ENCODE measurements around the gene NDRG3. TPM values are rescaled to one million over a fixed set of nuclear protein-coding genes. Genes with fewer than 3 reads are reported as not detected.
"Not testable (repeated sequence)": the region's sequence is repeated elsewhere in the genome, so short reads cannot be mapped to it uniquely, and the experiment has no call there.

The NDRG3 gene
- total RNA-seq, 1 donor from 2014 or later, result 24.7 TPM

DNA sequence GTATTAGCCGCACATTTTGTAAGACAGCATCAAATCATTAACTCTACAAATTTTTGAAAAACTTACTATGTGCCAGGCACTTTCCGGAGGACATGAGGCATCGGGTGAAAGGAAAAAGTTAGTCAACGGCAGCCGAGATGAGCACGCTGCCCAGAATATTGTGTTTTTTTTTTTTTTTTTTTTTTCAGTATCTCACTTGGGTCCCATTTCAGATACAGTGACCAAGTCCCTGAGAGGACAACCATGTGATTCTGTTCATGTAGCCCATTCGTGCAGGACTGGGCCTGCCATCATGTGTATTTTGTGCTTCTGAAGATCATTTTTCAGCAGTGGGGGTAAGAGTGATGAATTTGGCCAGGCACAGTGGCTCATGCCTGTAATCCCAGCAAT, 101.2 kb downstream of the NDRG3 start:
- H3K9me3 Mint-ChIP-seq (ENCODE audit: low read depth), result no peaks in the 10 kb centered on the region
- H3K36me3 Mint-ChIP-seq (ENCODE audit: insufficient read depth), result no peaks in the 10 kb centered on the region
- no peaks in the 10 kb centered on the region for H3K27me3 Mint-ChIP-seq
- DNase-seq (ENCODE audit: low spot score, unreplicated experiment), result no peak
- no peak for TF ChIP-seq CTCF (IDR thresholded peaks at IDR 0.05; ENCODE audit: unreplicated experiment)
- no peak overlapping the region for H3K27ac Mint-ChIP-seq
- H3K4me1 Mint-ChIP-seq (ENCODE audit: low read depth), result peaks cover 13% of the 10 kb centered on the region
- H3K4me3 Mint-ChIP-seq (ENCODE audit: low read depth), result no peak overlapping the region

- no peaks in the 10 kb centered on the region for H3K27me3 Mint-ChIP-seq
- H3K9me3 Mint-ChIP-seq (ENCODE audit: low read depth), result no peaks in the 10 kb centered on the region
- H3K27ac Mint-ChIP-seq, result no peak overlapping the region
- no peaks in the 10 kb centered on the region for H3K36me3 Mint-ChIP-seq (ENCODE audit: insufficient read depth)
- TF ChIP-seq CTCF (IDR thresholded peaks at IDR 0.05; ENCODE audit: unreplicated experiment), result no peak
- peaks cover 13% of the 10 kb centered on the region for H3K4me1 Mint-ChIP-seq (ENCODE audit: low read depth)
- H3K4me3 Mint-ChIP-seq (ENCODE audit: low read depth), result no peak overlapping the region
- no peak for DNase-seq (ENCODE audit: low spot score, unreplicated experiment)
These were observed 101.7 kb downstream of the NDRG3 start for GRCh38 chr20:36644032-36644705.

- no peak for DNase-seq (ENCODE audit: low spot score, unreplicated experiment)
- Mint-ChIP-seq H3K27ac (no peak overlapping the region), H3K4me3 (ENCODE audit: low read depth) (no peak overlapping the region), H3K4me1 (ENCODE audit: low read depth) (peaks cover 8% of the 10 kb centered on the region), H3K9me3 (ENCODE audit: low read depth) (no peaks in the 10 kb centered on the region), H3K36me3 (ENCODE audit: insufficient read depth) (no peaks in the 10 kb centered on the region), H3K27me3 (no peaks in the 10 kb centered on the region)
- no peak for TF ChIP-seq CTCF (IDR thresholded peaks at IDR 0.05; ENCODE audit: unreplicated experiment)
These were observed 103.8 kb downstream of the NDRG3 start for GRCh38 chr20:36642136-36642535.

DNA sequence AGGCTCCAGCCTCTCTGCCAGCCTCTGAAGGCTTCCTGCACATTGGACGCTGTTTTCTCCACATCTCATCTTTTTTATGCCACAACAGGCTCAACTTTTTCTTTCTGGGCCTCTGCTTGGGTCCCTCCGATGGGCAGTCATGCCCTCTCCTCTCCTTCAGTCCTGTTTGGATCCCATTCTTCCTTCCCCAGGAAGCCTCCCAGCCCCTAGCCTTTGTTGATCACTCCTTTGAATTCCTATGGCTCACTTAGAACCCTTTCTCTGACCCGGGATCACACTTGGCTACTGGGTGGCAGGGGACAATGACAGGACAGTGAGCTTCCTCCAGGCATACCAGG, 104.4 kb downstream of the NDRG3 start:
- Mint-ChIP-seq H3K36me3 (ENCODE audit: insufficient read depth) (no peaks in the 10 kb centered on the region), H3K27ac (no peak overlapping the region), H3K4me1 (ENCODE audit: low read depth) (peaks cover 6% of the 10 kb centered on the region), H3K9me3 (ENCODE audit: low read depth) (no peaks in the 10 kb centered on the region), H3K4me3 (ENCODE audit: low read depth) (no peak overlapping the region), H3K27me3 (no peaks in the 10 kb centered on the region)
- DNase-seq (ENCODE audit: low spot score, unreplicated experiment), result no peak
- TF ChIP-seq CTCF (IDR thresholded peaks at IDR 0.05; ENCODE audit: unreplicated experiment), result no peak

GRCh38 chr20:36638876-36639400, 107.0 kb downstream of the NDRG3 start:
- H3K36me3 Mint-ChIP-seq (ENCODE audit: insufficient read depth); H3K4me3 Mint-ChIP-seq (ENCODE audit: low read depth); H3K4me1 Mint-ChIP-seq (ENCODE audit: low read depth); H3K27ac Mint-ChIP-seq; DNase-seq (ENCODE audit: low spot score, unreplicated experiment); H3K27me3 Mint-ChIP-seq; H3K9me3 Mint-ChIP-seq (ENCODE audit: low read depth): not testable (repeated sequence)

DNA sequence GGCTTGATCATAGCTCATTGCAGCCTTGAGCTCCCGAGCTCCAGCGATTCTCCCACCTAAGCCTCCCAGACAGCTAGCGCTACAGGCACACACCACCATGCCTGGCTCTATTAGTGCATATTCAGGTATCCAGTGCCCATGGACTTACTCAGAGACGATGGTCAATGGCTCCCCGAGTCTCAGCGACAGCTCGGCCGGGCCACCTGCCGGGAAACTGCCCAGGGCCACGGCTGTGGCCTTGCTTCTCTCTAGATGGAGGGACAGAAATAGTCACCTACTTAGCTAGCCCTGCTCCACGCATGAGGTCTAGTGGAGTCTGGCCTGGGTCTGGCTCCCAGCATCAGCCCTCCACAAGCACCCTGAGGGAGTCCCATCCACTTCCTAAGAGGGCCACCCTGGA, 111.5 kb downstream of the NDRG3 start:
- no peak overlapping the region for H3K27ac Mint-ChIP-seq

More for the DNA sequence above, 111.5 kb downstream of the NDRG3 start:
- peaks cover 2% of the 10 kb centered on the region for H3K4me1 Mint-ChIP-seq (ENCODE audit: low read depth)
- no peak overlapping the region for H3K4me3 Mint-ChIP-seq (ENCODE audit: low read depth)
- no peak for DNase-seq (ENCODE audit: low spot score, unreplicated experiment)
- H3K9me3 Mint-ChIP-seq (ENCODE audit: low read depth), result no peaks in the 10 kb centered on the region
- H3K36me3 Mint-ChIP-seq (ENCODE audit: insufficient read depth), result no peaks in the 10 kb centered on the region
- no peaks in the 10 kb centered on the region for H3K27me3 Mint-ChIP-seq
- no peak for TF ChIP-seq CTCF (IDR thresholded peaks at IDR 0.05; ENCODE audit: unreplicated experiment)

Measured in progenitor cell of endocrine pancreas (in vitro differentiated cells).